CD8-positive, alpha-beta memory T cell (primary cell): ENCODE results near the gene KLHL42. TPM values are rescaled to one million over a fixed set of nuclear protein-coding genes. Genes with fewer than 3 reads are reported as not detected.
A peak's percentile ranks its signal among the peaks of the same experiment; 100 is the strongest.

ENCODE experiments used
- CTCF ChIA-PET: fragments of 350-600 bp; sonication (Branson Sonifier 250); formaldehyde crosslinking; loops from one replicate; lab custom pipeline; 2021; ENCODE audit warnings: antibody characterized with exemption; lab: Charles Lee
- POLR2A ChIA-PET: fragments of 350-600 bp; sonication (Branson Sonifier 250); formaldehyde crosslinking; loops from one replicate; lab custom pipeline; 2021; ENCODE audit warnings: antibody characterized with exemption; lab: Charles Lee
- DNase-seq, 5 donors: peaks; one replicate each; pipeline versions ENCODE4 v3.0.0 to v3.0.0-alpha.2; 2020 to 2022; ENCODE audit warnings: mixed read lengths in 1 of 5
- H3K27ac ChIP-seq: one replicate; pipeline ENCODE4 v1.7.0; 2013; ENCODE audit warnings: low read depth, mild to moderate bottlenecking, low read length, moderate library complexity
- H3K27me3 ChIP-seq: 2 replicates; pipeline ENCODE4 v1.7.0; 2013; ENCODE audit warnings: low read length, mild to moderate bottlenecking; ENCODE audit not compliant: insufficient read depth, poor library complexity, severe bottlenecking
- H3K36me3 ChIP-seq: 2 replicates; pipeline ENCODE4 v1.7.0; 2013; ENCODE audit warnings: mild to moderate bottlenecking, low read length, moderate library complexity; ENCODE audit not compliant: insufficient read depth
- H3K4me1 ChIP-seq: 2 replicates; pipeline ENCODE4 v1.7.0; 2013; ENCODE audit warnings: mild to moderate bottlenecking, low read length, moderate library complexity; ENCODE audit not compliant: insufficient read depth
- H3K4me3 ChIP-seq: 2 replicates; pipeline ENCODE4 v1.7.0; 2013; ENCODE audit warnings: mild to moderate bottlenecking, low read length
- H3K9me3 ChIP-seq: 2 replicates; pipeline ENCODE4 v1.7.0; 2013; ENCODE audit warnings: mild to moderate bottlenecking, low read length
- H3K27ac Mint-ChIP-seq, 8 donors: one replicate each; pipeline ENCODE4 v1.8.0; 2020 to 2021; ENCODE audit warnings: mixed read lengths in 8 of 8, mild to moderate bottlenecking in 6 of 8, inconsistent platforms in 3 of 8, moderate library complexity in 3 of 8
- H3K27me3 Mint-ChIP-seq, 2 donors: one replicate each; pipeline ENCODE4 v1.8.0; 2020 to 2021; ENCODE audit warnings: mixed read lengths in 2 of 2, mild to moderate bottlenecking in 1 of 2, moderate library complexity in 1 of 2
- H3K36me3 Mint-ChIP-seq, 3 donors: one replicate each; pipeline ENCODE4 v1.8.0; 2020 to 2021; ENCODE audit warnings: mixed read lengths in 3 of 3, inconsistent platforms in 1 of 3, mild to moderate bottlenecking in 1 of 3
- H3K4me1 Mint-ChIP-seq, 3 donors: one replicate each; pipeline ENCODE4 v1.8.0; 2020 to 2021; ENCODE audit warnings: mixed read lengths in 3 of 3, inconsistent platforms in 1 of 3, mild to moderate bottlenecking in 1 of 3
- H3K4me3 Mint-ChIP-seq, 7 donors: one replicate each; pipeline ENCODE4 v1.8.0; 2020 to 2021; ENCODE audit warnings: mixed read lengths in 7 of 7, mild to moderate bottlenecking in 6 of 7, moderate library complexity in 4 of 7, inconsistent platforms in 2 of 7
- H3K9me3 Mint-ChIP-seq, 5 donors: one replicate each; pipeline ENCODE4 v1.8.0; 2020 to 2022; ENCODE audit warnings: mixed read lengths in 5 of 5, mild to moderate bottlenecking in 3 of 5, moderate library complexity in 2 of 5, inconsistent platforms in 1 of 5
- polyA plus RNA-seq: library from polyadenylated mRNA; unstranded; fragments of 300-500 nt; fragmentation: Illumina TruSeq; gene quantifications from one replicate; pipeline ENCODE4 v1.2.3, GENCODE V29; 2021
- total RNA-seq, 2 experiments: library from RNA; stranded (reverse); gene quantifications; one replicate each; pipeline ENCODE4 v1.2.3, GENCODE V29; 2021

KLHL42 gene
- total and polyA plus RNA-seq, 3 experiments from 2014 or later: 9.5 to 14.1 (median 14.1) TPM

- Histone ChIP-seq H3K27me3 (no peaks in the 10 kb centered on the region), H3K27ac (no peak overlapping the region), H3K4me3 (no peak overlapping the region), H3K36me3 (no peaks in the 10 kb centered on the region), H3K4me1 (peaks cover 27% of the 10 kb centered on the region), H3K9me3 (no peaks in the 10 kb centered on the region)
- Mint-ChIP-seq H3K9me3 (no peaks in the 10 kb centered on the region), H3K27ac (peak overlapping the region in 3 of 8 donors; percentile 27 to 75 (median 56)), H3K4me3 (peak overlapping the region; percentile 41 to 91 (median 83)), H3K27me3 (no peaks in the 10 kb centered on the region), H3K4me1 (peaks cover 39 to 63% (median 53%) of the 10 kb centered on the region in 3 donors), H3K36me3 (peaks cover 0 to 11% (median 10%) of the 10 kb centered on the region in 3 donors)
- POLR2A ChIA-PET: no interaction called here
- DNase-seq: no peak
- CTCF ChIA-PET: no interaction called here
These were observed 2.4 kb downstream of the KLHL42 start for GRCh38 chr12:27782481-27782880.

- DNase-seq: no peak
- Histone ChIP-seq H3K27ac (no peak overlapping the region), H3K4me1 (peaks cover 16% of the 10 kb centered on the region), H3K27me3 (no peaks in the 10 kb centered on the region), H3K4me3 (no peak overlapping the region), H3K9me3 (no peaks in the 10 kb centered on the region), H3K36me3 (no peaks in the 10 kb centered on the region)
- POLR2A ChIA-PET: no interaction called here
- CTCF ChIA-PET: no interaction called here
- peaks cover 0 to 23% (median 22%) of the 10 kb centered on the region in 3 donors for H3K36me3 Mint-ChIP-seq
- H3K4me3 Mint-ChIP-seq: no peak overlapping the region
- H3K4me1 Mint-ChIP-seq: peaks cover 47 to 75% (median 73%) of the 10 kb centered on the region in 3 donors
- no peaks in the 10 kb centered on the region for H3K27me3 Mint-ChIP-seq
- H3K27ac Mint-ChIP-seq: no peak overlapping the region
- no peaks in the 10 kb centered on the region for H3K9me3 Mint-ChIP-seq
These were observed 6.0 kb downstream of the KLHL42 start for GRCh38 chr12:27785882-27786570.

DNA sequence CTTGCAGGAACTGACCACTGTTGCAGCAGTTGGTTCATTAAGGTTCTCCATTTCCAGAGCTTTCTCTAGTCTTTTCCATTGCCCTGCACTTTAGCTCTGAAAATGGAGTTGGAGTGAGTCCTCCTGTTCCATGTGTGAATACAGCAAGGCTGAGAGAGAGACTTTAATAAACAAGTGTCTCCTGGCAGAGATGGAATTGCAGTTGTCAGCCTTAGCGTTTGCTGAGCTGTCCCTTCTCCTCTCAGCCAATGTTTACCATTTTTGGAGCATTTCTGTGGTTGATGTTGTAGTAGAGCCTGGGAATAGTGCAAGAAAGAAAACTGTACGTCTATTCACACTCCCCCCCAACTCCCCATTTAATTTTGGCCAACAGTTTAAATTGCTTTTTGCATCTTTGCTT lies 7.5 kb downstream of the KLHL42 start:
- Histone ChIP-seq H3K4me3 (no peak overlapping the region), H3K9me3 (no peaks in the 10 kb centered on the region), H3K36me3 (no peaks in the 10 kb centered on the region), H3K4me1 (peaks cover under 1% of the 10 kb centered on the region), H3K27me3 (no peaks in the 10 kb centered on the region), H3K27ac (no peak overlapping the region)
- Mint-ChIP-seq H3K4me1 (peaks cover 33 to 64% (median 58%) of the 10 kb centered on the region in 3 donors), H3K27me3 (no peaks in the 10 kb centered on the region), H3K36me3 (peaks cover 10 to 36% (median 24%) of the 10 kb centered on the region in 3 donors), H3K9me3 (no peaks in the 10 kb centered on the region), H3K4me3 (no peak overlapping the region), H3K27ac (no peak overlapping the region)
- no peak for DNase-seq
- CTCF ChIA-PET: no interaction called here
- POLR2A ChIA-PET: no interaction called here

- ChIA-PET CTCF (no interaction called here), POLR2A (no interaction called here)
- H3K9me3 ChIP-seq: no peaks in the 10 kb centered on the region
- no peak for DNase-seq
- no peaks in the 10 kb centered on the region for H3K36me3 ChIP-seq
- H3K9me3 Mint-ChIP-seq: no peaks in the 10 kb centered on the region
- H3K27ac Mint-ChIP-seq: peak overlapping the region in 2 of 8 donors; percentile 12 to 24
- H3K27me3 Mint-ChIP-seq: no peaks in the 10 kb centered on the region
- no peak overlapping the region for H3K27ac ChIP-seq
- no peak overlapping the region for H3K4me3 Mint-ChIP-seq
- H3K36me3 Mint-ChIP-seq: peaks cover 10 to 50% (median 20%) of the 10 kb centered on the region in 3 donors
- H3K27me3 ChIP-seq: no peaks in the 10 kb centered on the region
- no peak overlapping the region for H3K4me3 ChIP-seq
- no peaks in the 10 kb centered on the region for H3K4me1 ChIP-seq
- peaks cover 22 to 47% (median 39%) of the 10 kb centered on the region in 3 donors for H3K4me1 Mint-ChIP-seq
These were observed 10.1 kb downstream of the KLHL42 start for GRCh38 chr12:27790179-27790578.

DNA sequence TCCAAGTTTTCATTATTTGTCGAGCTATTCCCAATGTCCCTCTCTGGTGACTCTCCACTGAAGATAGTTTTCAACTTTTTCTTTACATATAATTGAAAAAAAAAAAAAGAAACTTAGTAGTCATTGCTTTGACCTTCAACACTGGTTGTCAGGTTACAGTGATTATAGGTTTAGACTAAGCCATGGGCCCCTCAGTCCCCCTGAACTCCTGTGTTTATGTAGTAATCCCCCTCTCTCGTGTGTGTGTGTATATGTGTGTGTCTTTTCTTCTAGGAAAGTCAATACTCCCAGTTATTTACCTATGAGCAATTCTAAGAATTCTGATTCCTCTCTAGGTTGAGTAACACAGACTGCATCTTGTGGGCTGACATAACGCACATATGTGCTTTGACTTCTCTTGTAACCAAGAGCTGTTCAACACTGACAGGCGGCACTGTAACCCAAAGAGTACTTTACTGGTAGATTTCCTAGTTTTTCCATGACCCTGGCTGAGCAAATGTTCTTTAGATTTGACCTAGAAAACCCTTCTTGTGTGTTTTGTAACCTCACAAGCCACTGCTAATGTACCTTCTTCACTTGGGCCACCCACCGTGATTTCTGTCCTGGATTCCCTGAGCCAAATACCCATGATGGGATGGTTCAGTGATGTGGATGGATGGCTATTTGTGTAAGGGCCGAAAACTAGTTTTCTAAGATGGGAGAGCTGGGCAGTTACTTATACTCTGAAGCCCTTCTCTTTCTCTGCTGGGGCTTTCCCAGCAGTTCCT lies 15.0 kb downstream of the KLHL42 start:
- H3K4me3 ChIP-seq: no peak overlapping the region
- no peaks in the 10 kb centered on the region for H3K9me3 Mint-ChIP-seq
- no peak for DNase-seq
- peaks cover 0 to 9% (median 1%) of the 10 kb centered on the region in 3 donors for H3K4me1 Mint-ChIP-seq
- H3K27ac Mint-ChIP-seq: peak overlapping the region in 2 of 8 donors; percentile 1
- H3K4me3 Mint-ChIP-seq: no peak overlapping the region
- peaks cover 5% of the 10 kb centered on the region for H3K36me3 ChIP-seq
- no peaks in the 10 kb centered on the region for H3K27me3 Mint-ChIP-seq
- H3K36me3 Mint-ChIP-seq: peaks cover 10 to 72% (median 22%) of the 10 kb centered on the region in 3 donors
- no peaks in the 10 kb centered on the region for H3K9me3 ChIP-seq
- H3K27me3 ChIP-seq: no peaks in the 10 kb centered on the region
- no peak overlapping the region for H3K27ac ChIP-seq
- ChIA-PET CTCF (interaction anchor here (1.0 kb wide), 1 partner anchor 11 kb away, joined by 3 read pairs; no protein-coding TSS in a partner anchor), POLR2A (no interaction called here)
- H3K4me1 ChIP-seq: peaks cover under 1% of the 10 kb centered on the region

DNA sequence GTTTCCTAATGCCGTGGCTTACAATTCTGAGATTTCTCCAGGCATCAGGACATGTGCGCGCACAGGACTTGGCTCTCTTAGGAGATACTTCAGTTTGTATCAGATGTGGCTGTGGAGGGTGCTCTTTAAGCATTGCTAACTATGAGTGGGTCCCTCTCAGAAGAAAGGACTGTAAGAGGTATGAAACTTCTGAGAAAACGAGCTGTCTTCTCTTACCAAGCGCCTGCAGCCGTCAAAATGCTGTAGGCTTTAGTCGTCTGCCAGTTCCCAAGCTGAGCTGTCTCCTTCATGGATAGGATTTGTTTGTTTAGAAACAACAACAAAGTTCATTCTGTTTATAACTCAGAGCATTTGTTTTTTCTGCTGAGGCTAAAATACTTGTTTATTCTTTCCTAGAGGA lies 16.1 kb downstream of the KLHL42 start:
- peaks cover 10 to 67% (median 20%) of the 10 kb centered on the region in 3 donors for H3K36me3 Mint-ChIP-seq
- ChIA-PET POLR2A (no interaction called here), CTCF (no interaction called here)
- no peaks in the 10 kb centered on the region for H3K9me3 Mint-ChIP-seq
- Histone ChIP-seq H3K27ac (no peak overlapping the region), H3K9me3 (no peaks in the 10 kb centered on the region), H3K4me1 (peaks cover 10% of the 10 kb centered on the region), H3K36me3 (peaks cover 5% of the 10 kb centered on the region), H3K27me3 (no peaks in the 10 kb centered on the region), H3K4me3 (no peak overlapping the region)
- H3K4me3 Mint-ChIP-seq: no peak overlapping the region
- DNase-seq: no peak
- H3K4me1 Mint-ChIP-seq: peaks cover 6 to 15% (median 9%) of the 10 kb centered on the region in 3 donors
- no peaks in the 10 kb centered on the region for H3K27me3 Mint-ChIP-seq
- H3K27ac Mint-ChIP-seq: peak overlapping the region in 1 of 8 donors; percentile 62

GRCh38 chr12:27797301-27798025 lies 17.4 kb downstream of the KLHL42 start:
- H3K9me3 ChIP-seq: no peaks in the 10 kb centered on the region
- DNase-seq: no peak
- no peak overlapping the region for H3K4me3 ChIP-seq
- Mint-ChIP-seq H3K4me3 (no peak overlapping the region), H3K9me3 (no peaks in the 10 kb centered on the region), H3K4me1 (peaks cover 10 to 25% (median 12%) of the 10 kb centered on the region in 3 donors), H3K27me3 (no peaks in the 10 kb centered on the region), H3K36me3 (peaks cover 0 to 56% (median 15%) of the 10 kb centered on the region in 3 donors), H3K27ac (no peak overlapping the region)
- peaks cover 13% of the 10 kb centered on the region for H3K4me1 ChIP-seq
- POLR2A ChIA-PET: no interaction called here
- H3K27ac ChIP-seq: no peak overlapping the region
- peaks cover 5% of the 10 kb centered on the region for H3K36me3 ChIP-seq
- no peaks in the 10 kb centered on the region for H3K27me3 ChIP-seq
- CTCF ChIA-PET: no interaction called here
